GM18507 (cell line): Measurements from ENCODE around the gene SCFD2.

Source experiments
- DNase-seq: peaks from one replicate; pipeline ENCODE4 v3.0.0; 2011; ENCODE audit warnings: low read depth; ENCODE audit not compliant: insufficient read length; ENCODE audit errors: extremely low spot score
- FAIRE-seq: peaks from 2 replicates; lab custom pipeline; 2011; peaks lifted over from hg19 to GRCh38; lab: Jason Lieb, UNC

SCFD2 gene

DNA sequence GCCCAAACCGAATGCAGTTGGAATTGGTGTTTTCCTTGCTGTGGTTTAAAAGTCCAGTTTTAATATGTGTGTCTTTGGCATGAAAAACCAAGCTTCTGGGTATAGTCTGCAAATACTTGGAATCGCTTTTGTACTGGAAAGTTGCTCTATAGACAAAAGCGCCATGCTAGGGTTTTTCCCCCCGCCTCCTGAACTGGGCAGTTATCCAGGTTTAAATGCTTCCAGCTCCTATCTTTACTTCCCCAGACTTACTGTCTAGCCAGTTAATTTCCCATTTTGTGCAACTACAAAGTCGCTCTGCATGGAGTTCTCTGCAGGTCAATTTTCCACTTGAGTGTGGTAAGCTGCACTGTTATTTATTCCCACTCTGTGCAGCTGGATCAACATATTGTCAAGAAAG, 501.1 kb downstream of the SCFD2 start:
- FAIRE-seq, result no peak
- no peak for DNase-seq

DNA sequence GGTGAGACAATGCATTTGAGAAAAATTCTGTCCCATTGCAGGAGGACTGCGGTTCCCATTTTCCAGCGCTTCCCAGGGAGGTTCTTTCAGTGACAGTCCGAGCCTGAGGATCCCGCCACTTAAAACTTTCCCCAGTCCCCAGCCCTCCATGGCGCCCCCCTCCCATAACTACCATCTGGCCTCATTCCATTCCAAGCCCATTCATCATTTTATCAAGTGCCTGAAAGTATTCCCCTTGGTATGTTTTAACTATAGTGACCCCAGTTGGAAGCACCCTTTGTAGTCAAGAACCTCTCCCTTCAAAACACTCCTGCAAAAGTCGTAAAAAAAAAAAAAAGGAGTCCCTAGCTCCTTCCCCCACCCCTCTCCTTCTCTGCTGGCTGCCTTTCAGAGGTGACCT, 502.5 kb downstream of the SCFD2 start:
- FAIRE-seq (no peak), DNase-seq (no peak)

GRCh38 chr4:52862639-52863161, 503.2 kb downstream of the SCFD2 start:
- no peak for DNase-seq
- no peak for FAIRE-seq

DNA sequence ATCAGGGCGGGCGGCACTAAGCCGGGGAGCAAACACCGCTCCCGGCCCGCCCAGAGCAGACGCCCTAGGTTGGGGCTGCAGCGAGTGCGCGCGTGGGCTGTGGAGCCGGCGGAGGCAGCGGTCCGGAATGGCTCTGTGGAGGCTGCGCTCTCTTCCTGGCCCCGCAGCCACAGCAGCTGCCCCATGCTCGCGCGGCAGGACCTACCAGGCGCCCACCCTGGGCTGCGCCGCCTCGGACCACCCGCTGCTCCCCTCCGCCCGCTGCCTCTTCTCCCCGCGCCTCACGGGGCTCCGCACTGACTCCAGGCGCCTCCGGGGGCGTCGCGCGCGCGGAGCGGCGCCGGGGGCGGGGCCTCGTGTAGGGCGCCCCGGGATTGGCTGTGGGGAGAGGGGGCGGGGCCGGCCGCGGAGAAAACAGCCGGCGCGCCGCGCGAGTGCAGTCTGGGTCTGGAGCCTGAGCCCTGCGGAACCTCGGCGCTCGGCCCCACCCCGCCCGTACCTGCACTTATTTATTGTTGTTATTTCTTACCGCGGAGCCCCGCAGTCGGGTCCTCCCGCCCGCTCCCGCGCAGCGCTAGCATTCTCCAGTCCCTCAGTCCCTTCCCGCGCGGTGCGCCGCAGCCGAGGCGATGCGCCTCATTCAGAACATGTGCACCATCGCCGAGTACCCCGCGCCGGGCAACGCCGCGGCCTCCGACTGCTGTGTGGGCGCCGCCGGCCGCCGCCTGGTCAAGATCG, 503.8 kb downstream of the SCFD2 start, which contains the start of gene RASL11B:
Gene RASL11B (plus strand): TSS at position 439 of the 738 bp plus-strand sequence. CDS start 191 bp downstream, at position 630.
- peak; percentile 82 for DNase-seq
- peak; percentile 70 for FAIRE-seq

- DNase-seq (no peak), FAIRE-seq (no peak)
Measured at GRCh38 chr4:52861171-52861823, 504.6 kb downstream of the SCFD2 start.

DNA sequence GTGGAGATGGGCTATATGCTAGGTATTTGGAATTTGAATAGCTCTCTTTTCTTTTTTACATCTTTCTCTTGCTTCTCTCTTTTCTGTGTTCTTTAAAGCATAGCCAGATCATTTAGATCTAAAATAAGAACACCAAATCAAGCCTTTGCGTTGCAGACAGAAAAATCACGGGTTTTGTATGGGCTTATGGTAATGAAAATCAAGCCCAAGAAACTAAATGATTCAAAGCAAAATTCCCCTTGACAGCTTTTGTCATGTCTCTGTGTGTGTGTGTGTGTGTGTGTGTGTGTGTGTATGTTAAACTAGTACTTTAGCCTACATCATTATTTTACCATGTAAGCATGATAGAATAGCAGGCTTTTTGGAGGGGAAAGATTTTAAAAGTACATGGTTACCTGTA, 505.5 kb downstream of the SCFD2 start:
- FAIRE-seq (no peak), DNase-seq (no peak)

DNA sequence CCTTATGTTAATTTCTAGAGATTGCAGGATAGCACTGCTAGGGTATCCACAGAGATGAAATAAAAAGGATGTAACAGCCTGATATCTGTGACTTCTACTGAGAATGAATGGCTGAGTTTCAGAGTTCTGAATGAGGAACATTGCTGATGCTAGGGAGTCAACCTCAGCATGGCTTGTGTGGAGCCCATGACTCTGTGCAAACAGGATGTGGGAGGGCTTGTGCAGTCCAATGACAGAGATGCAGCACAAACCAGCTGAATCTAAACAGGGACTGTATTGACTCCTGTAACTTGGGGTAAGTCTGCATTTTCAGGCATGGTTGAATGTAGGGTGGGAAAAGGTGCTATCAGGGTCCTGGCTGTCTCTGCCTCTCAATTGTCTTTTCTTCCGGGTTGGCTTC, 509.1 kb downstream of the SCFD2 start:
- no peak for DNase-seq
- no peak for FAIRE-seq

DNA sequence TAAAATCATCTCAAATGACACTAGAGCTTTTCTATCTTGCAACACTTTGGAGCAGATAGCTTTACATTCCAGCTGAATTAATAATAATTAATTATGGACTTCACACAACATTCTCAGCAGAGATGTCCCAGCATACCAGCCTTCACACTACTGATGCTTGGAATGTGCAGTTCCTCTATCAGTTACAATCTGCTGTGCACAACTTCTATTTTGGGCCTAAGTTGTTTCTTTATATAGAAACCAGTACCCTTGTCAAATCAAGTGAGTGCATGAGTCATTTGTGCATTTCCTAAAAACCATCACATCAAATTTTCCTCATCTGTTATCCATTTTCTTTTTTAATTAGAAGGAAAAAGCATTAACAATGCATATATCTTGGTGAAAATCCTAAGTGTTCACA, 512.5 kb downstream of the SCFD2 start:
- FAIRE-seq (no peak), DNase-seq (no peak)

GRCh38 chr4:52852711-52853110, 513.1 kb downstream of the SCFD2 start:
- FAIRE-seq (no peak), DNase-seq (no peak)

DNA sequence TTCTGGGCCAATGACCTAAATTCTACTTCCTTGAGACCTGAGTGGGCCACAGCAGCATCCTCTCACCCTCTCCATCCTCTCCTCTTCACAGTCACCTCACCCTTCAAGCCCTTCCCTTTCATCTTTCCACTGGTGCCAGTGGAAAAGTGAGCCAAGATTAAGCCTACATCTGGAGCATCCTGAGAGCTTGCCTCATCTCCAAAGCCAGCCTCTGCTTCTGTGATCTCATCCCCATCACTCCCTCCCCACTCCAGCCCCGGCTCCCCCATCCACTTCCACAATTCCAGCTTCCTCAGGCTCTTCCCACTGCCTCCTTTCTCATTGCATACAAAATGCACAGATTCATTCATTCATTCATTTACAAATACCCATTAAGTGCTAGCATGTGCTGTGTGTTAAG, 513.8 kb downstream of the SCFD2 start:
- no peak for DNase-seq
- no peak for FAIRE-seq

DNA sequence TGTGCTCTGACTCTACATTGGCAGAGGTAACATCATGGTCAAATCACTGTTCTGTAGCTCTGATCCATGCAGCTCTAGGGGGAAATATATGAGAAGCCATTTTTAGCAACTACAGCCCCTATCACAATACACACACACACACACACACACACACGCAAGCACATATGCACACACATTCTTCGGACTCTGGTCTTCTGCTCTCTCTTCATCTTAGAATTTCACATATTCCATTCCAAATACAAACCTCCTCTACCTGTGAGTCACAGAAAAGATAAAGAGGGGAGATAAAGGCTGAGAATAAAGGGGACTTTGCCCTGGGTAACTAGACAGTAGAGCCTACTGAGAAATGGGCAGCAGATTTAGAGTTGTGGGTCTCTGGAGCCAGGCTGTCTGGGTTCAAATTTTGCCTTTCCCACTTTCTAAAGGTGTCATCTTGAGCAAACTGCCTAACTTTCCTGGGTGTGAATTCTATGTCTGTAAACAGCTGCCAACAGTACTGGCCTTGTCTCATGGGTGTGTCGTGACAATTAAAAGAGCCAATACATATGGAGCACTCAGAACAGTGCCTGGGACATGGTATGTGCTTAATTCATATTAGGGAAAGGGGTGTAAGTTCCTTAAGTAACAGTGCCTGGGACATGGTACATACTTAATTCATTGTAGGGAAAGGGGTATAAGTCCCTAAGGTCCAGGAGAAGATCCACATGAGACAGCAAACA, 515.3 kb downstream of the SCFD2 start:
- FAIRE-seq, result no peak
- no peak for DNase-seq

DNA sequence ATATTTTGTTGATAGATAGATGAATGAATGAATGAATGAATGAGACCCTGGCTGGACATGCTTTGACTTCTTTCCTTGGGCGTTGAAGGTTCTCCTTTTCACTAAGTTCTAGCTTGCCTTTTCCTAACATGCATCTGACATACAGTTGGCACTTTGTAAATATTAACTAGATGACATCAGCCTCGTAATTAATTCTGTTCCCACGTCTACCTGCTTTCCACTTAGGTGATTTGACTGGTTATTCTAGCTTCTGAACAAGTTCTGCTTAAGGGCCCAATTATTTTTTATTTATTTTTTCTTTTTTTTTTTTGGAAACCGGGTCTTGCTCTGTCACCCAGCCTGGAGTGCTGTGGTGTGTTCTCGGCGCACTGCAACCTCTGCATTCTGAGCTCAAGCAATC, 517.6 kb downstream of the SCFD2 start:
- FAIRE-seq, result no peak

GRCh38 chr4:52846502-52846901, 519.4 kb downstream of the SCFD2 start:
- no peak for FAIRE-seq
- DNase-seq, result no peak

More for the DNA sequence above, 517.6 kb downstream of the SCFD2 start:
- no peak for DNase-seq

DNA sequence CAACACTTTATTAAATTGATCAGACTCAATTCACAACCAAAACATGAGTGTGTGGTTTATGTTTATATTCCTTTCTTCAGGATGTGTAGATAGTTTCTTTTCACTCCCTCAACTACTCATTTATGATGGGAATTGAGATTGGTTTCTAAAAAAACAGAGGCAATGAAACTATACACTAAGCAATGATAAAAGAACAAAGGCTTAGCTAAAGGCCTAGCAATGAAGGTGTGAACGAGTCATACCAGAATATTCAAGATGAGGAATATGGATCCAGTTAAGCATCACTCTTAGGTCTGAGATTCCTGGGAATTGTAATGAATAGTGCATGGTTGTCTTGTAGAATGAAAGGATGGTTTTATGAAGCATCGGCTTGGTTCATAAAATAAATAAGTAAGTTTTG, 521.3 kb downstream of the SCFD2 start:
- DNase-seq (no peak), FAIRE-seq (no peak)

DNA sequence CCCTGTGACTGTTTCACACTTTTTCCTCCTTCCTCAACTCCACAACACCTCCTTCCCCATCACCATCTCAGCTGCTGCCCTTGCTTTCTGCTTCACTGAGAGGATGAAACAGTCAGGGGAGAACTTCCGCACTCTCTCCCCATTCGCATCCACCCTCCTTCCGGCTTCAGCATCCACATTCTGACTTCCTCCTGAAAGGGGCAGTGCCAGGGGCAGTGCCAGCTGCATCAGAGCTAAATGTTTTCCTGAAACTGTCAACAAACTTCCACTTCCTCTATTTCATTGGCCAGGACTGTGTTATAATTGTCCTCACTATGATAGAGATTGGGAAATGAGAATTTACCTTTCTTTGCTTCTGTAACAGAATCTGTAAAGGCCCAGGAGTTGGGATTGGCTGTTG, 521.9 kb downstream of the SCFD2 start:
- no peak for FAIRE-seq
- no peak for DNase-seq

DNA sequence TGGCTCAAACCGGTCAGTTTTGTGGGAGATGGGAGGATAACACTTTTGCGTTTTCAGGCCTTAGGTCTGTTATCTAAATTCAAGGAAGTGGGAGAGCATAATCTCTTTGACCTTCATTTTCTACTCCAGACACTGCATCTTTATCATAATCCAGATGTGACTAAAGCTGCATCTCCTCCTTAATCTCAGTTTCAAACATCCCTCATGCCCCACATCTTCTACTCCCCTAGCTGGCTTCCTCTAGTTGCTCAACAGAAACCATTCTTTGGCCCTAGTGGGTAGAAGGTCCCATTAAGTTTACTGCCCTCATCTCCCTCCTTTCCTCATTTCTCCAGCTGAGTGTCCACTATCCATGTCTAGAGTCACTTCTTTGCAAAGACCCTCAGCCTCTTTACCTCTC, 522.5 kb downstream of the SCFD2 start:
- no peak for FAIRE-seq
- no peak for DNase-seq

- no peak for DNase-seq
- no peak for FAIRE-seq
Measured at GRCh38 chr4:52842792-52843191, 523.1 kb downstream of the SCFD2 start.

- FAIRE-seq, result no peak
- no peak for DNase-seq
Measured at GRCh38 chr4:52841682-52842456, 524.0 kb downstream of the SCFD2 start.

GRCh38 chr4:52840531-52841370, 525.1 kb downstream of the SCFD2 start:
- no peak for FAIRE-seq
- DNase-seq, result no peak
